Heart left ventricle (tissue), 13 donors: ENCODE data around the gene VPS39.

Experiments
- CTCF ChIP-seq, 12 donors: fragments of 200-600 bp; sonication (generic) in 4 of 12; IDR thresholded peaks; one replicate each; pipeline versions ENCODE4 v1.5.0 to v1.8.0; 2018 to 2022; ENCODE audit warnings: antibody characterized with exemption in 12 of 12, mild to moderate bottlenecking in 5 of 12
- POLR2A ChIP-seq, 2 donors: fragments of 450-650 bp; IDR thresholded peaks; one replicate each; pipeline ENCODE4 v1.6.1; 2017; ENCODE audit warnings: antibody characterized with exemption in 2 of 2, mild to moderate bottlenecking in 2 of 2, moderate library complexity in 2 of 2
- donor health status: ischemic (EF 13 %, LVEDD 7.1; RV severe dilation, severe dysfunction).
- donor health status: DM: no; HTN: yes; CAD: no.
- donor health status: DM: no; HTN: no; CAD: no.
- donor health status: ischemic (EF 25% LVEDD 6.9; RV normal size, moderate dysfunction).
- donor health status: ischemic (EF 25% LVEDD 5.7; RV mildly dilated, moderate dysfunction).
- donor health status: ischemic (EF 35%, LVEDD 5.7; RV mildly dilated, moderate dysfunction).
- donor health status: nonischemic (EF 11% LVEDD 7.7; RV severe dilation, severe dysfunction).
- donor health status: DM: yes; HTN: yes; CAD: no.
- donor health status: PGD.
- donor health status: ischemic (EF 29% LVEDD 5.4; RV normal size, mild dysfunction).
- donor health status: nonischemic (EF 23%, LVEDD 6.1; RV moderate dilation, normal function).

GRCh38 chr15:42190370-42190769 lies 17.7 kb downstream of the VPS39 start:
- TF ChIP-seq CTCF (IDR thresholded peaks at IDR 0.05) = no peak
- no peak for TF ChIP-seq POLR2A (IDR thresholded peaks at IDR 0.05)
